Measurements from ENCODE around the gene SPPL2C.

SPPL2C gene

GRCh38 chr17:45844695-45845375, at the start of gene SPPL2C:
Gene SPPL2C, plus strand, starts transcription at chr17:45844881. Its CDS starts 26 bp downstream, at chr17:45844907.
- no peak for ATAC-seq (ENCODE audit: low read depth)
- Histone ChIP-seq H3K4me3 (ENCODE audit: severe bottlenecking) (no peak within 1 kb of the TSS), H3K27me3 (ENCODE audit: insufficient read depth, poor library complexity, severe bottlenecking) (no peaks in the 10 kb centered on the region), H3K4me1 (ENCODE audit: insufficient read depth, poor library complexity, severe bottlenecking) (no peaks in the 10 kb centered on the region), H3K9me3 (ENCODE audit: severe bottlenecking) (no peaks in the 10 kb centered on the region), H3K36me3 (ENCODE audit: low read depth) (no peaks in the 10 kb centered on the region), H3K27ac (ENCODE audit: poor library complexity, severe bottlenecking) (no peak within 1 kb of the TSS)
- DNase-seq (ENCODE audit: low spot score) = no peak
- TF ChIP-seq, protein P1, sequence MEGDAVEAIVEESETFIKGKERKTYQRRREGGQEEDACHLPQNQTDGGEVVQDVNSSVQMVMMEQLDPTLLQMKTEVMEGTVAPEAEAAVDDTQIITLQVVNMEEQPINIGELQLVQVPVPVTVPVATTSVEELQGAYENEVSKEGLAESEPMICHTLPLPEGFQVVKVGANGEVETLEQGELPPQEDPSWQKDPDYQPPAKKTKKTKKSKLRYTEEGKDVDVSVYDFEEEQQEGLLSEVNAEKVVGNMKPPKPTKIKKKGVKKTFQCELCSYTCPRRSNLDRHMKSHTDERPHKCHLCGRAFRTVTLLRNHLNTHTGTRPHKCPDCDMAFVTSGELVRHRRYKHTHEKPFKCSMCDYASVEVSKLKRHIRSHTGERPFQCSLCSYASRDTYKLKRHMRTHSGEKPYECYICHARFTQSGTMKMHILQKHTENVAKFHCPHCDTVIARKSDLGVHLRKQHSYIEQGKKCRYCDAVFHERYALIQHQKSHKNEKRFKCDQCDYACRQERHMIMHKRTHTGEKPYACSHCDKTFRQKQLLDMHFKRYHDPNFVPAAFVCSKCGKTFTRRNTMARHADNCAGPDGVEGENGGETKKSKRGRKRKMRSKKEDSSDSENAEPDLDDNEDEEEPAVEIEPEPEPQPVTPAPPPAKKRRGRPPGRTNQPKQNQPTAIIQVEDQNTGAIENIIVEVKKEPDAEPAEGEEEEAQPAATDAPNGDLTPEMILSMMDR (IDR thresholded peaks at IDR 0.05; ENCODE audit: poor library complexity, severe bottlenecking) = no peak

DNA sequence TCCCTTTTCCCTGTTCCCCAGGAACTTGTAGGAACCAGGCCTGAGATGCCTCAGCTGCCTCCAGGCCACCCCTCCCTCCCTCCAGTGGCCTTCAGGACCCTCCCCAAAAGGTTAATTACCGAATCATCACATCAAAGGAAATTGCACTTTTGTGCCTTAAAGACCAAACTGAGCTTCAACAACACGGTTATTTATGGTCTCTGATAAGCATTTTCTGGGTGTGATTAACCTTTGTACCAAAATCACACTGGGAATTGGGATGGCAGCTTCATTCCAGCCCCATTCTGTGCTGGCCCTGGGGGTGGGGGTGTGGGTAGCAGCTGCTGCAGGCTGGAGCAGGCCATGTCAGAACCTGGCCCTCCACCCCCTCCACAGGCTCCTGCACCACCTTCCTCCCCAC, 43.9 kb upstream of the SPPL2C start:
- peaks cover 40% of the 10 kb centered on the region for H3K27me3 ChIP-seq (ENCODE audit: insufficient read depth, poor library complexity, severe bottlenecking)

GRCh38 chr17:45801421-45801820, 43.3 kb upstream of the SPPL2C start:
- peaks cover 38% of the 10 kb centered on the region for H3K27me3 ChIP-seq (ENCODE audit: insufficient read depth, poor library complexity, severe bottlenecking)
- no peak overlapping the region for H3K27ac ChIP-seq (ENCODE audit: poor library complexity, severe bottlenecking)
- DNase-seq (ENCODE audit: low spot score) (no peak), ATAC-seq (ENCODE audit: low read depth) (no peak)
- H3K4me3 ChIP-seq (ENCODE audit: severe bottlenecking) = no peak overlapping the region
- no peaks in the 10 kb centered on the region for H3K36me3 ChIP-seq (ENCODE audit: low read depth)
- TF ChIP-seq, protein P1 (IDR thresholded peaks at IDR 0.05; ENCODE audit: poor library complexity, severe bottlenecking) = no peak
- no peaks in the 10 kb centered on the region for H3K4me1 ChIP-seq (ENCODE audit: insufficient read depth, poor library complexity, severe bottlenecking)
- no peaks in the 10 kb centered on the region for H3K9me3 ChIP-seq (ENCODE audit: severe bottlenecking)

More for the DNA sequence above, 43.9 kb upstream of the SPPL2C start:
- Histone ChIP-seq H3K9me3 (ENCODE audit: severe bottlenecking) (no peaks in the 10 kb centered on the region), H3K27ac (ENCODE audit: poor library complexity, severe bottlenecking) (no peak overlapping the region), H3K4me3 (ENCODE audit: severe bottlenecking) (no peak overlapping the region), H3K4me1 (ENCODE audit: insufficient read depth, poor library complexity, severe bottlenecking) (no peaks in the 10 kb centered on the region), H3K36me3 (ENCODE audit: low read depth) (no peaks in the 10 kb centered on the region)
- TF ChIP-seq, protein P1 (IDR thresholded peaks at IDR 0.05; ENCODE audit: poor library complexity, severe bottlenecking) = no peak
- no peak for DNase-seq (ENCODE audit: low spot score)
- ATAC-seq (ENCODE audit: low read depth) = no peak

GRCh38 chr17:45808845-45809244, 35.8 kb upstream of the SPPL2C start:
- ATAC-seq (ENCODE audit: low read depth) (no peak), DNase-seq (ENCODE audit: low spot score) (no peak)
- Histone ChIP-seq H3K27ac (ENCODE audit: poor library complexity, severe bottlenecking) (no peak overlapping the region), H3K9me3 (ENCODE audit: severe bottlenecking) (no peaks in the 10 kb centered on the region), H3K4me1 (ENCODE audit: insufficient read depth, poor library complexity, severe bottlenecking) (no peaks in the 10 kb centered on the region), H3K27me3 (ENCODE audit: insufficient read depth, poor library complexity, severe bottlenecking) (peaks cover 5% of the 10 kb centered on the region), H3K4me3 (ENCODE audit: severe bottlenecking) (no peak overlapping the region), H3K36me3 (ENCODE audit: low read depth) (no peaks in the 10 kb centered on the region)
- TF ChIP-seq, protein P1 (IDR thresholded peaks at IDR 0.05; ENCODE audit: poor library complexity, severe bottlenecking) = no peak

DNA sequence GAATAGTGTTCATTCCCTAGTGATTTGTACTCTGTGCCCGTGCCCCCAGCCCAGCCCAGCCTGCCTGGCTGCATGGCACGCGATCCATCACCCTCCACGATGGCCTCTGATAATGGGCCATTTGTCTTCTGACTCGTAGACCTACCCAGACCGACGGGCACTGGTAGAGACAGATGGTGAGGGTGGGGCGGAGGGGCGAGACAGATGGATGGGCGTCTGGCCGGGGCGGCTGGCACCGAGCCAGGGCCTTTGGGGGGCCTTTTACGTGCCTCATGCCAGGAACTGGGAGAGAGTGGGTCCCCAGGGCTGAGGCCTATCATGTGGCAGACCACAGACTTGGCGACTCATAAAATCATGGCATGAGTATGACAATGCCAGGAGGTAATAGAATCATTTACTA, 35.2 kb upstream of the SPPL2C start:
- no peak overlapping the region for H3K4me3 ChIP-seq (ENCODE audit: severe bottlenecking)
- H3K27me3 ChIP-seq (ENCODE audit: insufficient read depth, poor library complexity, severe bottlenecking) = no peaks in the 10 kb centered on the region
- no peak overlapping the region for H3K27ac ChIP-seq (ENCODE audit: poor library complexity, severe bottlenecking)
- H3K4me1 ChIP-seq (ENCODE audit: insufficient read depth, poor library complexity, severe bottlenecking) = no peaks in the 10 kb centered on the region
- no peaks in the 10 kb centered on the region for H3K9me3 ChIP-seq (ENCODE audit: severe bottlenecking)
- TF ChIP-seq, protein P1 (IDR thresholded peaks at IDR 0.05; ENCODE audit: poor library complexity, severe bottlenecking) = no peak
- no peaks in the 10 kb centered on the region for H3K36me3 ChIP-seq (ENCODE audit: low read depth)
- ATAC-seq (ENCODE audit: low read depth) (no peak), DNase-seq (ENCODE audit: low spot score) (no peak)
